HG02798 (cell line): ENCODE results near the gene ITM2C.

Experiments
- ATAC-seq: cut with Tn5 transposase; IDR thresholded peaks from one replicate; pipeline ENCODE4 v1.9.1; 2021; ENCODE audit warnings: mild to moderate bottlenecking; ENCODE audit not compliant: unreplicated experiment, poor library complexity

The ITM2C gene

GRCh38 chr2:230849633-230850357 is 14.9 kb upstream of the ITM2C start:
- peak; percentile 55 for ATAC-seq

GRCh38 chr2:230850358-230850658 is 14.4 kb upstream of the ITM2C start:
- no peak for ATAC-seq

GRCh38 chr2:230852113-230852512 is 12.6 kb upstream of the ITM2C start:
- ATAC-seq = no peak

- ATAC-seq = no peak
Measured at GRCh38 chr2:230861552-230862255, 3.0 kb upstream of the ITM2C start.

- no peak for ATAC-seq
Measured at GRCh38 chr2:230862292-230862691, 2.5 kb upstream of the ITM2C start.

GRCh38 chr2:230863031-230863430 is 1.7 kb upstream of the ITM2C start:
- ATAC-seq = no peak

GRCh38 chr2:230863442-230864121 is 1.2 kb upstream of the ITM2C start:
- no peak for ATAC-seq

- no peak for ATAC-seq
Measured at GRCh38 chr2:230864122-230864604, 579 bp upstream of the ITM2C start.

GRCh38 chr2:230865307-230865765 is 594 bp downstream of the ITM2C start:
- no peak for ATAC-seq

GRCh38 chr2:230865766-230866755 is 1.3 kb downstream of the ITM2C start:
- ATAC-seq = no peak

GRCh38 chr2:230866756-230867523 is 2.2 kb downstream of the ITM2C start:
- no peak for ATAC-seq

- ATAC-seq = no peak
Measured at GRCh38 chr2:230868161-230868946, 3.6 kb downstream of the ITM2C start.

- ATAC-seq = no peak
Measured at GRCh38 chr2:230868947-230869913, 4.5 kb downstream of the ITM2C start.

GRCh38 chr2:230869914-230870543 is 5.3 kb downstream of the ITM2C start:
- ATAC-seq = no peak

GRCh38 chr2:230870544-230871360 is 6.0 kb downstream of the ITM2C start:
- no peak for ATAC-seq
